Type B pancreatic cell (in vitro differentiated cells): ENCODE data around the gene MRGPRF. TPM values are rescaled to one million over a fixed set of nuclear protein-coding genes. Genes with fewer than 3 reads are reported as not detected.

ENCODE experiments used
- DNase-seq: peaks from one replicate; pipeline ENCODE4 v3.0.0; 2021; ENCODE audit warnings: mixed read lengths; ENCODE audit not compliant: unreplicated experiment; ENCODE audit errors: extremely low spot score
- H3K27ac Mint-ChIP-seq: 2 replicates; pipeline ENCODE4 v1.8.0; 2021; ENCODE audit warnings: mild to moderate bottlenecking, mixed read lengths
- H3K27me3 Mint-ChIP-seq: 2 replicates; pipeline ENCODE4 v1.8.0; 2021; ENCODE audit warnings: mixed read lengths
- H3K36me3 Mint-ChIP-seq: 2 replicates; pipeline ENCODE4 v1.8.0; 2021; ENCODE audit warnings: mixed read lengths
- H3K4me1 Mint-ChIP-seq: one replicate; pipeline ENCODE4 v1.8.0; 2021; ENCODE audit warnings: mixed read lengths; ENCODE audit not compliant: unreplicated experiment
- H3K4me3 Mint-ChIP-seq: 2 replicates; pipeline ENCODE4 v1.8.0; 2021; ENCODE audit warnings: mild to moderate bottlenecking, mixed read lengths
- H3K9me3 Mint-ChIP-seq: 2 replicates; pipeline ENCODE4 v1.8.0; 2021; ENCODE audit warnings: mixed read lengths
- CTCF ChIP-seq: fragments of 200-600 bp; sonication (generic); conservative IDR thresholded peaks from 2 replicates; pipeline ENCODE4 v1.5.0; 2021; ENCODE audit warnings: antibody characterized with exemption, mild to moderate bottlenecking
- long read RNA-seq: library from polyadenylated mRNA; unstranded; transcript quantifications from one replicate; pipeline ENCODE4 v2.0.0, GENCODE V29; 2020
- total RNA-seq: library from RNA; stranded (reverse); gene quantifications from 2 replicates; pipeline ENCODE4 v1.2.1, GENCODE V29; 2021; ENCODE audit warnings: low replicate concordance

Gene MRGPRF
- 0.43 and 1.4 TPM in 2 replicates for total RNA-seq
- long read RNA-seq: 0 reads

- Mint-ChIP-seq H3K27ac (no peak within 1 kb of the TSS), H3K27me3 (peaks cover 8% of the 10 kb centered on the region), H3K9me3 (no peaks in the 10 kb centered on the region), H3K36me3 (no peaks in the 10 kb centered on the region), H3K4me3 (peak within 1 kb of the TSS; percentile 39), H3K4me1 (peaks cover 20% of the 10 kb centered on the region)
- no peak for DNase-seq
- TF ChIP-seq CTCF: peak; percentile 57
These were observed at the start of gene MRGPRF for GRCh38 chr11:69013009-69013951. Gene MRGPRF (minus strand): TSS chr11:69013246. CDS start chr11:69009901, 3,345 bp downstream.

GRCh38 chr11:69062169-69062855, 49.3 kb upstream of the MRGPRF start:
- Mint-ChIP-seq H3K36me3 (no peaks in the 10 kb centered on the region), H3K9me3 (no peaks in the 10 kb centered on the region), H3K27ac (peak overlapping the region; percentile 50), H3K4me3 (no peak overlapping the region), H3K4me1 (no peaks in the 10 kb centered on the region), H3K27me3 (no peaks in the 10 kb centered on the region)
- no peak for DNase-seq
- no peak for TF ChIP-seq CTCF

GRCh38 chr11:69061713-69062053, 48.6 kb upstream of the MRGPRF start:
- DNase-seq: no peak
- Mint-ChIP-seq H3K4me3 (no peak overlapping the region), H3K27me3 (no peaks in the 10 kb centered on the region), H3K27ac (peak overlapping the region; percentile 50), H3K4me1 (no peaks in the 10 kb centered on the region), H3K9me3 (no peaks in the 10 kb centered on the region), H3K36me3 (no peaks in the 10 kb centered on the region)
- TF ChIP-seq CTCF: no peak

GRCh38 chr11:69060806-69061712, 48.0 kb upstream of the MRGPRF start:
- H3K36me3 Mint-ChIP-seq: no peaks in the 10 kb centered on the region
- no peaks in the 10 kb centered on the region for H3K4me1 Mint-ChIP-seq
- H3K27me3 Mint-ChIP-seq: no peaks in the 10 kb centered on the region
- no peak overlapping the region for H3K4me3 Mint-ChIP-seq
- H3K27ac Mint-ChIP-seq: peak overlapping the region; percentile 62
- no peak for TF ChIP-seq CTCF
- H3K9me3 Mint-ChIP-seq: no peaks in the 10 kb centered on the region
- DNase-seq: no peak

- no peak overlapping the region for H3K27ac Mint-ChIP-seq
- H3K4me3 Mint-ChIP-seq: no peak overlapping the region
- no peaks in the 10 kb centered on the region for H3K9me3 Mint-ChIP-seq
- H3K27me3 Mint-ChIP-seq: no peaks in the 10 kb centered on the region
- TF ChIP-seq CTCF: no peak
- DNase-seq: no peak
- no peaks in the 10 kb centered on the region for H3K4me1 Mint-ChIP-seq
- H3K36me3 Mint-ChIP-seq: no peaks in the 10 kb centered on the region
These were observed 46.9 kb upstream of the MRGPRF start for GRCh38 chr11:69059985-69060384.
